Measurements from ENCODE around the gene AUH. TPM values are rescaled to one million over a fixed set of nuclear protein-coding genes. Genes with fewer than 3 reads are reported as not detected.
A peak's percentile ranks its signal among the peaks of the same experiment; 100 is the strongest.
"Not testable (repeated sequence)": the region's sequence is repeated elsewhere in the genome, so short reads cannot be mapped to it uniquely, and the experiment has no call there.

The AUH gene
- total RNA-seq, 1 donor from 2014 or later, result 17.3 TPM

DNA sequence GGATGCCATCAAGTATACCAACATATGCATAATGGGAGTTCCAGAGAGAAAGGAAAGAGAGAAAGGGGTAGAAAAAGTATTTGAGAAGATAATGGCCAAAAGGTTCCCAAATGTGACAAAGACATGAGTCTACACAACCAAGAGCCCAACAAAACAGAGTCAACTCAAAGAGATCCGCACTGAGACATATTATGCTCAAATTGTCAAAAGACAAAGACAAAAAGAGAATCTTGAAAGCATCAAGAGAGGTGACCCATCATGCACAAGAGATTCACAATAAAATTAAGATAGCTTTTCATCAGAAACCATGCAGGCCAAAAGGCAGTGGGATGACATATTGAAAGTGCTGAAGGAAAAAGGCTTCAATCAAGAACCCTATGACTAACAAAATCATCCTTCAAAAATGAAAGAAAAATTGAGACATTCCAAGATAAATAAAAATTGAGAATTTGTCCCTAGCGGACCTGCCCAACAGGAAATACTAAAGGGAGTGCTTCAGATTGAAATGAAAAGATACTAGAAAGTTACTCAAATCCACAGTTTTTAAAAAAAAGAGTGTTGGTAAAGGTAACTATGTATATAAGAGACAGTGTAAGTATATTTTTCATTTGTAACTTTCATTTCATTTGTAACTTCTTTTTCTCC is 160.9 kb downstream of the AUH start:
- Histone ChIP-seq H3K27ac (no peak overlapping the region), H3K27me3 (ENCODE audit: low read depth) (no peaks in the 10 kb centered on the region), H3K4me3 (no peak overlapping the region), H3K4me1 (peaks cover 40% of the 10 kb centered on the region), H3K36me3 (no peaks in the 10 kb centered on the region), H3K9me3 (no peaks in the 10 kb centered on the region)
- TF ChIP-seq, protein P1, sequence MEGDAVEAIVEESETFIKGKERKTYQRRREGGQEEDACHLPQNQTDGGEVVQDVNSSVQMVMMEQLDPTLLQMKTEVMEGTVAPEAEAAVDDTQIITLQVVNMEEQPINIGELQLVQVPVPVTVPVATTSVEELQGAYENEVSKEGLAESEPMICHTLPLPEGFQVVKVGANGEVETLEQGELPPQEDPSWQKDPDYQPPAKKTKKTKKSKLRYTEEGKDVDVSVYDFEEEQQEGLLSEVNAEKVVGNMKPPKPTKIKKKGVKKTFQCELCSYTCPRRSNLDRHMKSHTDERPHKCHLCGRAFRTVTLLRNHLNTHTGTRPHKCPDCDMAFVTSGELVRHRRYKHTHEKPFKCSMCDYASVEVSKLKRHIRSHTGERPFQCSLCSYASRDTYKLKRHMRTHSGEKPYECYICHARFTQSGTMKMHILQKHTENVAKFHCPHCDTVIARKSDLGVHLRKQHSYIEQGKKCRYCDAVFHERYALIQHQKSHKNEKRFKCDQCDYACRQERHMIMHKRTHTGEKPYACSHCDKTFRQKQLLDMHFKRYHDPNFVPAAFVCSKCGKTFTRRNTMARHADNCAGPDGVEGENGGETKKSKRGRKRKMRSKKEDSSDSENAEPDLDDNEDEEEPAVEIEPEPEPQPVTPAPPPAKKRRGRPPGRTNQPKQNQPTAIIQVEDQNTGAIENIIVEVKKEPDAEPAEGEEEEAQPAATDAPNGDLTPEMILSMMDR (IDR thresholded peaks at IDR 0.05), result no peak
- DNase-seq, result no peak
- intact Hi-C loops (cut with DNase I), result no loop called here
- ATAC-seq, result no peak

DNA sequence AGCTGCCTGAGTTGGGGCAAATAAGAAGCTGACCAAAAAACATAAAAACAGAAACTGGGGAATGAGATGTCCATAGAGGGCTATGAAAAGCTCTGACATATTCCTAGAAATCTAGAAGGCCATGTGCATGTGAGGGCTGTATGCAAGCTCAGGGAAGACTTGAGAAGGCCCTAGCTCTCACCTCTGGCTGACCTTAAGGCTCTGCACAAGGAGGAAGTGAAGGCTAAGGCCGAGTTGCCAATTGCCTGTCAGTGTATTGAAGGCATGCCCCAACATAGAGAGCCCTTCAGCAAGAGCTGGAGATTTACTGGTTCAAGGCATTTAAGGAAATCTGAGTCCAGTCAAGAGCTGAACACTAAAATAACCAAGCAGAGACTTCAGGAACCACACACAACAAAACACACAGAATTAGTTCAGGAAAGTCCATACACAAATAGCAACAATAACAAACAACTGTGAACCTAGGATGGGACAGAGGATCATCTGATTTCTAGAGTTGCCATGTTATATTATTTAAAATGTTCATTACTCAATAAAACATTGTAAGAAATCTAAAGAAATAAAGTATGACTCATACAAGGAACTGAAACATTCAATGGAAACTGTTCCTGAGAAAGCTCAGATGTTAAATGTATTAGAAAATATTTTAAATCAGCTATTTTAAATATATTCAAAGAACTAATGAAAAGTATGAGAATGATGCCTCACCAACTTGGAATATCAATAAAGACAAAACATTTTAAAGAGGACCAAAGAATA is 161.8 kb downstream of the AUH start:
- TF ChIP-seq, protein P1 (IDR thresholded peaks at IDR 0.05), result no peak

DNA sequence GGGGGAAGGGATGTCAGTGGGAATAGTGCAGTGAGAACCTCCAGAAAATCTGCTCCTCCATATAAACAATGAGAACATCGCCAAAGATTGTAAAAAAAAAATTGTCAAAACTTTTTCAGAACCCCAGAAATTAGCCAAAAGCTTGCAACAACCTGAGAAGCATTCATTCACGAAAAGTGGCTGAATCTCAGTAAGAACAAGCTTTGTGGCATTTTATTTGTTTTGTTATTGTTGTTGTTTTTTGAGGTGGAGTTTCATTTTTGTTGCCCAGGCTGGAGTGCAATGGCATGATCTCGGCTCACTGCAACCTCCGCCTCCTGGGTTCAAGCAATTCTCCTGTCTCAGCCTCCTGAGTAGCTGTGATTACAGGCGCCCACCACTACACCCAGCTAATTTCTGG is 162.8 kb downstream of the AUH start:
- intact Hi-C loops (cut with DNase I), result loop anchor here (10.0 kb wide), 1 partner anchor 226 kb away; the partner anchor contains the start of gene NFIL3
- not testable (repeated sequence) for ATAC-seq; H3K27ac ChIP-seq; H3K9me3 ChIP-seq; H3K27me3 ChIP-seq (ENCODE audit: low read depth); DNase-seq; H3K36me3 ChIP-seq; H3K4me3 ChIP-seq
- peaks cover 58% of the 10 kb centered on the region for H3K4me1 ChIP-seq

More for the DNA sequence above, 161.8 kb downstream of the AUH start:
- Histone ChIP-seq H3K27me3 (ENCODE audit: low read depth) (no peaks in the 10 kb centered on the region), H3K36me3 (no peaks in the 10 kb centered on the region), H3K4me1 (peaks cover 48% of the 10 kb centered on the region), H3K9me3 (no peaks in the 10 kb centered on the region), H3K4me3 (no peak overlapping the region), H3K27ac (no peak overlapping the region)
- DNase-seq (no peak), ATAC-seq (peak in 1 of 2 donors; percentile 41)
- intact Hi-C loops (cut with DNase I), result loop anchor here (10.0 kb wide), 1 partner anchor 225 kb away; the partner anchor contains the start of gene NFIL3

DNA sequence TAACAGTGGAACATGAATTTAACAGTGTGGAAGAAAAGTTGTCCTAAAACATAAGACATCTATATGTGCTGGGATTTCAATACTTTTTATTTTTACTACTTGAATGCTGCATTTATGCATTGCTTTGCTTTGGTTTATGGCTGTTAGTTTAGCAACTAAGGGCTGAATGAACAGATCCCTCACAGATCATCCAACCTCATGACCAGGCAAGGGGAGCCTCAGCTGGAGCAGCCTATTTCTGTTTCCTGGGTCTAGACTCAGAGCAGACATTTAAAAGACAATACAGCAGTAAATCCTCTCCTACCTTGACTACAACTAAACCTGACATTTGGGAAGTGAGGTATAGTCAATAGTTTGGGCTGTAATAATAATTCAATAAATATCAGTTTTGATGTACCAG is 163.3 kb downstream of the AUH start:
- Histone ChIP-seq H3K27ac (peak overlapping the region; percentile 38), H3K4me1 (peaks cover 63% of the 10 kb centered on the region), H3K36me3 (no peaks in the 10 kb centered on the region), H3K9me3 (no peaks in the 10 kb centered on the region), H3K27me3 (ENCODE audit: low read depth) (no peaks in the 10 kb centered on the region), H3K4me3 (no peak overlapping the region)
- ATAC-seq (no peak), DNase-seq (no peak)
- TF ChIP-seq, protein P1 (IDR thresholded peaks at IDR 0.05), result no peak
- intact Hi-C loops (cut with DNase I), result loop anchor here (10.0 kb wide), 1 partner anchor 226 kb away; the partner anchor contains the start of gene NFIL3

DNA sequence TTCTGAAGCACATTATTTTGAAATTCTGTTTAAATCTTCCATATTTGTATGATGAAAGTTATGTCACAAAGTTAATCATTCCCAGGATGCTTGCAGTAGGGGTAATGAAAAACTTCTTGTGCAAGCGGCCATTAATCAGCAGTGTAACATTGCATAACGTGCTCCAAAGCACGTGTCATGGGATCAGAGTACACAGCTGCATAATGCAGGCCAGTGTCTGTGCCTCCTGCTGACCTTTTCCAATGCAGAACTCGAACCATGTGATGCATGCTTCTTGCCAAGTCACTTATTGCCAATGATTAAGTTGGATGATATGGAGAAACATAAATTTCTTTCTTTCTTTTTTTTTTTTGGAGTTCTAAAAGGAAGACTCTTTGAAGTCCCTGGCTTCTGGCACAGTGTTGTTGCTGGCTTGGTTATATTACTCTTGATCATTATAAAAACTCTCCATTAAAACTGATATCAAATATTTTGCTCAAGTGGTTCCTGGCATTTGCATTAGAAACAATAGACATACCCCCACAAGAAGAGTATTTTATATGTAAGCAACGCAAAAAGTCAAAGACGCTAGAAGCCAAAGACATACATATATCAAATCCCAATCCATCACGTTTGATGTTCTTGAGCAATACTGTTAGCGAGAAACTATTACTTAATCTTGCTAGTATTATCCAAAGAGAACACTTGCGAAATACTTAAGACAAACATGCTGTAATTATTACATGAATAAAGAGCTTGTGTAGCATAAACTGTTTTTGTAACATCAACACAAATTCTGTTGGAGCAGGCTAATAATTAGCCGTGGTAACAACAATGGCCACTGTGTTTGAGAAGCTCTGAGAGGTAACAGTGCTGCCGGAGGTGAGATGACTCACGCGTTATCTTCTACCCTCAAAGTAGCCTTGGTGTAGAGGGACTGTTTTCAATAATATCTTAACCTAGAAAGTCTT is 164.2 kb downstream of the AUH start:
- peak overlapping the region; percentile 66 for H3K27ac ChIP-seq
- intact Hi-C loops (cut with DNase I), result loop anchor here (10.0 kb wide), 1 partner anchor 227 kb away; the partner anchor contains the start of gene NFIL3
- TF ChIP-seq, protein P1 (IDR thresholded peaks at IDR 0.05), result no peak
- H3K4me3 ChIP-seq, result no peak overlapping the region
- DNase-seq (peak; percentile 73), ATAC-seq (peak; percentile 66 to 68)
- H3K27me3 ChIP-seq (ENCODE audit: low read depth), result no peaks in the 10 kb centered on the region
- H3K4me1 ChIP-seq, result peaks cover 72% of the 10 kb centered on the region
- no peaks in the 10 kb centered on the region for H3K36me3 ChIP-seq
- no peaks in the 10 kb centered on the region for H3K9me3 ChIP-seq
